ENCODE results near the gene ACOXL. TPM values are rescaled to one million over a fixed set of nuclear protein-coding genes. Genes with fewer than 3 reads are reported as not detected.
"Not testable (repeated sequence)": the region's sequence is repeated elsewhere in the genome, so short reads cannot be mapped to it uniquely, and the experiment has no call there.

Gene ACOXL
- total RNA-seq: not detected in 2 replicates

- no peak for DNase-seq (ENCODE audit: low read depth in 2 of 2)
Observed at GRCh38 chr2:110732422-110733413, at the start of gene ACOXL. TSS of gene ACOXL (plus strand) at chr2:110732573. CDS start at chr2:110768390, 35,817 bp downstream.

GRCh38 chr2:110682872-110683271 is 49.5 kb upstream of the ACOXL start:
- no peak for DNase-seq (ENCODE audit: low read depth in 2 of 2)

- DNase-seq (ENCODE audit: low read depth in 2 of 2): not testable (repeated sequence)
Observed at GRCh38 chr2:110687775-110688484, 44.4 kb upstream of the ACOXL start.

GRCh38 chr2:110688594-110689091 is 43.7 kb upstream of the ACOXL start:
- DNase-seq (ENCODE audit: low read depth in 2 of 2): no peak

- DNase-seq (ENCODE audit: low read depth in 2 of 2): no peak
Observed at GRCh38 chr2:110690083-110690965, 42.0 kb upstream of the ACOXL start.

- no peak for DNase-seq (ENCODE audit: low read depth in 2 of 2)
Observed at GRCh38 chr2:110691612-110692258, 40.6 kb upstream of the ACOXL start.

GRCh38 chr2:110695146-110695898 is 37.1 kb upstream of the ACOXL start:
- peak in 1 of 2 donors; percentile 24 for DNase-seq (ENCODE audit: low read depth in 2 of 2)

GRCh38 chr2:110698253-110698652 is 34.1 kb upstream of the ACOXL start:
- DNase-seq (ENCODE audit: low read depth in 2 of 2): not testable (repeated sequence)

GRCh38 chr2:110702514-110703380 is 29.6 kb upstream of the ACOXL start:
- DNase-seq (ENCODE audit: low read depth in 2 of 2): no peak

- no peak for DNase-seq (ENCODE audit: low read depth in 2 of 2)
Observed at GRCh38 chr2:110707386-110707965, 24.9 kb upstream of the ACOXL start.

- DNase-seq (ENCODE audit: low read depth in 2 of 2): no peak
Observed at GRCh38 chr2:110708455-110708854, 23.9 kb upstream of the ACOXL start.

GRCh38 chr2:110712737-110713136 is 19.6 kb upstream of the ACOXL start:
- DNase-seq (ENCODE audit: low read depth in 2 of 2): no peak

GRCh38 chr2:110713513-110714362 is 18.6 kb upstream of the ACOXL start:
- no peak for DNase-seq (ENCODE audit: low read depth in 2 of 2)

- DNase-seq (ENCODE audit: low read depth in 2 of 2): no peak
Observed at GRCh38 chr2:110714452-110715224, 17.7 kb upstream of the ACOXL start.

- DNase-seq (ENCODE audit: low read depth in 2 of 2): no peak
Observed at GRCh38 chr2:110716959-110717645, 15.3 kb upstream of the ACOXL start.

- DNase-seq (ENCODE audit: low read depth in 2 of 2): no peak
Observed at GRCh38 chr2:110717734-110718133, 14.6 kb upstream of the ACOXL start.
